HG03060 (cell line): Measurements from ENCODE around the gene GALNT18.
"Not testable (repeated sequence)": the region's sequence is repeated elsewhere in the genome, so short reads cannot be mapped to it uniquely, and the experiment has no call there.

Experiments used
- ATAC-seq: cut with Tn5 transposase; IDR thresholded peaks from one replicate; pipeline ENCODE4 v1.9.1; 2021; ENCODE audit warnings: low read depth, moderate number of reproducible peaks; ENCODE audit not compliant: unreplicated experiment

The GALNT18 gene

DNA sequence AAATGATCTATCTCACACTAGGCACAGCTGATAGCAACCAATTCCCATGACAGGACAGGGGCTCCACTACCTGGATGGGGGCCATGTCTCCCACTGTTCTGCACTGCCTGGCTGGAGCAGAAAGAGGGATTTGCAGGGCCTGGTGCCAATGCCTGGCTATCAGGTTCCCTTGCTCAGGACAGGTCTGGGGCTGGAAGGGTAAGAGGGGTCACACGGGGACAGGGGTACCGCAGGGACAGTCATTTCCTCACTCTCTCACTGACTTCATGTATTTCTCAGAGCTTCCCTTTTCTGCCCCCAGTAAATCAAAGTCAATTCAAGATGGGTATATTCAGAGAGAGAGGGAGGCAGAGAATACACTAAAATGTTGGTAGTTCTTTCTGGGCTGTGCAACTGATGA lies 149.7 kb downstream of the GALNT18 start:
- ATAC-seq, result no peak

DNA sequence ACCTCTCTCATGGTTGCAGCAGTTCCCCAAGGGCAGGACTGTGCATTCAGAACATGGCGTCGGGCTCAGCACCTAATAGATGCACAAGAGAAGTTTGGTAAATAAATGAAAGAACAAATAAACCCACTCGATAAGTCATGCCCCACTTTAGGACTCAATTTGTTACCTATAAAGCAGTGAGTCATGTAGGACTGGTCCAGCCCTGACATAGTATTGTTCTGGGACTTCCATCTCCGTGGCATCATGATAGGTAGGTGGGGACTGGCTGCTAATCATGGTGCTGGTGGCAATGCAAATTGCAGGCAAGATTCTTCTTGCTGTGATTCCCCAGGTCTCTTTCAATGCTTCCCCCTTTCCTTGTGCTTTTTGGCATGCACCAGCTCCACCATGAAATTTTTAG lies 150.6 kb downstream of the GALNT18 start:
- ATAC-seq, result no peak

DNA sequence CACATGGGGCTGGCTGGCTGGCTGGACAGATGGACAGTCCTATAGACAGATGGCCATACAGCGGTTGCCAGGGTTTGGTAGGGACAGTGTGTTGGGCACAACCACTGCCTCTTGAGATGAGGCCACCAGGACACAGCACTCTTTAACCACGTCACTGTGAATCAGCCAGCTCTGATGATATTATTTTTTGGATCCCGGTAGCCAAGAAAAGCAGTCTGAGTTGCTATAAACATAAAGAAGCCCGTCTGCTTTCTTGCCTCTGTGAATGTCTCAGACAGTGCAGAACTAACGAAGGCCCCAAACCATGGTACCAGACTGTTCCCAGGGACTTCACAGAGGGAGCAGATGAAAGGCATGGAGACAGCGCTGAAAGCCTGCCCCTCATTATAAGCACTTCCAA lies 152.9 kb downstream of the GALNT18 start:
- no peak for ATAC-seq

DNA sequence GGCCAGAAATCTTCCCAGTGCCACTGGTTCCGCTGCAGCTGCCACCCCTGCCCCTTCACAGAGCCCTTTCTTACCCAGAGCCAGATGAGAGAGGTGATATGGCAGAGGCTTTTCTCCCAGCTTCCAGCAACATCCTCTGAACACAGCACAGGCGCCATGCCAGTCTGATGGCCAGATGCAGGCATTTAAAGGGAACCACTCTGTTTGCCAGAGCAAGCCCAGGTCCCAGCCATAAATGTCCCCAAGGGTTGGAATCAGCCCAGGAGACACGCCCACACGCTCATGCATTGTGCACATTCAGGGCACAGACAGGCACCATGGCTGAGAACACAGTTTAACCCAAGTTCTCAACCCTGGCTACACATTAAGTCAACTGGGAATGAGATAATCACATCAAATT lies 154.5 kb downstream of the GALNT18 start:
- no peak for ATAC-seq

DNA sequence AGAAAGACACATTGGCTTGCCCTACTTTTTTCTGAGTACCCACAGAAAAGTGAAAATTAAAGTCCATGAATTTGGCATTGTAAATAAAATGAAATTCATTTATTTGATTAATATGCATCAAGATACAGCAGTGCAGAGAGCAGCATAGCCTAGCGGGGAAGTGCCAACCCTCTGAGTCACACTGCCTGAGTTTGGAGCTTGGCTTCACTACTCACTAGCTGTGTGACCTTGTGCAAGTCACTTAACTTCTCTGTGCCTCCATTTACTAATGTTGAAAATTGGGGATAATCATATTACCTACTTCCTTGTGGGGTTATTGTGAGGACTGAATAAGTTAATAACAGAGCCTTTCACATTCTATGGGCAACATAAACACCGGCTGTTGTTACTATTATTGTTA lies 157.2 kb downstream of the GALNT18 start:
- no peak for ATAC-seq

DNA sequence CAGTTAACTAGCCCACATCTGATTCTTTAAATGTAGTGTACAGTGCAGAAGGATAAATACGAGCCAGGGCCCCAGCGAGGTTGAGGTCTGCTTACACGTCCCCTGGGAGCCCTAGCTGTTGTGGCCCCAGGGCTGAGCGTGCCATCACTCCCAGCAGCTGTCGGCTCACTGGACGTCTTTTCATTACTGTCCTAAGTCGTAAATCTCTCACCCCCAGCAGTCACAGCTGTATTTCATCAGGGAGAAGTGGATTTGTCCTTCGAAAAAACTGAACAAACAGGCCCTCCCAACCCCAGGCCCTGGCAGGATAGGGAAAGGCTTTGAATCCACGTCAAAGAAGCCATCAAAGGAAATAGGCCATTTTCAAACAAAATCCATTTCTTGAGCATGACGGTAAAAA lies 158.4 kb downstream of the GALNT18 start:
- no peak for ATAC-seq

DNA sequence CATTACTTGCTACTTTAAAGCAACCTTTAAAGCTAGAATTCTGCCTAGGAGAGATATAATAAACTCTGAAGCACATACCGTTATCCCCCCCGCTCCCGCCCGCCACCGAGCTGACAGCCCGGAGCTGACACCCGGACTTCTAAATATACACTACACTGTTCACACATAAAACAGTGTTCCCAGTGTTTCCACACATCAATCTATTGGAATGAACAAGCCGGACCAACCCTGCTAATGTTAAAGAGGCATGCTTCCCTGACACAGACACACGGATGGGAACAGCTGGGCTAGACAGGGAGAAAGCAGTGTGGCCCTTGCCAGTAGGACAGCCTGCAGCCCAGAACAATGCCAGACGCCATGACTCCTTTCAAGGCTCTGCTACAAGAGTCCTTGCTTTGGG lies 160.3 kb downstream of the GALNT18 start:
- no peak for ATAC-seq

DNA sequence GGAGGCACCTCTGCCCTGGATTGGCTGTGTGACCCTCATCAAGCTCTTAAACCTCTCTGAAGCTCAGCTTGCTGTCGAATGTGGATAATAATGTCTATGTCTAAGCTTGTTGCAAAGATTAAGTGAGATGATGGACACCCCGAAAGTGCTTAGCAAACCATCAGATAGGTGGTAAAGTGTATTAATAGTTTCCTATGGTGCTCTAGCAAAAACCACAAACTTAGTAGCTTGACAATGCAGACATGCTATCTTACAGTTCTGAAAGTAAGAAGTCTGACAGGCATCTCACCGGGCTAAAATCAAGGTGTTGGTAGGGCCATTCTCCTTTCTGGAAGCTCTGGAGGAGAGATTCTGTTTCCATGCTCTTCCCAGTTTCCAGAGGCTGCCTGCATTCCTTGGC lies 162.2 kb downstream of the GALNT18 start:
- no peak for ATAC-seq

DNA sequence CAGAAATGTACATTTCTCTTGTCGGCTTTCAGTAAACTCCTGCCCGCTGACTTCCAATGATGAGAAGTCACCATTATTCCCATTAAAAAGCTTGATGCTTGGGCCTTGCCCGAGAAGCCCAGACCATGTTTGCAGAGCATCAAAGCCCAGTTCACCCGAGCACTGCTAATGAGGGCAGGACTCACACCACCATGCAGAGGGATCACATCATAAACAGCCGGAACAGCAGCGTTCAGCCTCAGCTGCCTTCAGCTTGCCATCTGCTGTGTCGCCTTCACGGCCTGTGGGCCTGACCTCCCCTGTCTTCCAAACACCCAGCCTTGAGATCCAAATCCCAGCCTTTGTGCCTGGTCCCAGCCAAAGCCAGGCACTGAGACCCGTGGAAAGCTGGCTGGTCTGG lies 163.3 kb downstream of the GALNT18 start:
- no peak for ATAC-seq

DNA sequence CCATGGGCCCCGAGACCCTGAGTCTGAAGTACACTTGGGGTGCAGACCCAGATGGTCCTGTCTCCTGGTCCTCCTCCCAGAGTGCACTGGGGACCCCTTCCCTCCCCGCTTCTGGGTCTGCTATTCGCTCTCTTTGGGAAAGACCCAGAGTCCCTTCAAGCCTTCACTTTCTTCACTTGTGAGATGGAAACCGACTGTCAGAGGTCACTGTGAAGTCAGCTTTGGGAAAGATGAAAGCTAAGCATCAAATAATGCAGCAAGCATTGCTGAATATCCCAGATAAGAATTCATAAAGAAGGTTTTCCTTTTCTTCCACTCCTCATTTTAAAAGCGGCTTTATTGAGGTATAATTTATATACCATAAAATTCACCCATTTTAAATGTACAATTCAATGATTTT lies 163.8 kb downstream of the GALNT18 start:
- no peak for ATAC-seq

DNA sequence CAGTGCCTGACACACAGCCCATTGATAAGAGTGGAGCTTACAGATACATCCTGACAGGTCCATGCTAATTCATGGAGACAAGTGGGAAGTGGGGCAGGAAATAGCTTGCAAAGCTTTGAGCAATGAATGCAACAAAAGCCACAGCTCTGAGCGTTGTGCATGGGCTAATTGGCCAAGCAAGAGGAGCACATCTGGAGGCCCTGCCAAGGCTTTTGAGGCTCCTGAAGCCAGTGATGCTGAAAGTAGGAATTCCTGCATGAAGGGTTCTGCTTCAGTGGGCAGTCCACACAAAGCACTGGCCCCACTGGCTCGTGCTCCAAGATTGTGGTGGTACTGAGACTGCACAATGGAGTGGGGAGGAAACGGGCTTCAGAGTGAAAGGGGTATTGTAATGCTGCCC lies 164.9 kb downstream of the GALNT18 start:
- ATAC-seq, result no peak

DNA sequence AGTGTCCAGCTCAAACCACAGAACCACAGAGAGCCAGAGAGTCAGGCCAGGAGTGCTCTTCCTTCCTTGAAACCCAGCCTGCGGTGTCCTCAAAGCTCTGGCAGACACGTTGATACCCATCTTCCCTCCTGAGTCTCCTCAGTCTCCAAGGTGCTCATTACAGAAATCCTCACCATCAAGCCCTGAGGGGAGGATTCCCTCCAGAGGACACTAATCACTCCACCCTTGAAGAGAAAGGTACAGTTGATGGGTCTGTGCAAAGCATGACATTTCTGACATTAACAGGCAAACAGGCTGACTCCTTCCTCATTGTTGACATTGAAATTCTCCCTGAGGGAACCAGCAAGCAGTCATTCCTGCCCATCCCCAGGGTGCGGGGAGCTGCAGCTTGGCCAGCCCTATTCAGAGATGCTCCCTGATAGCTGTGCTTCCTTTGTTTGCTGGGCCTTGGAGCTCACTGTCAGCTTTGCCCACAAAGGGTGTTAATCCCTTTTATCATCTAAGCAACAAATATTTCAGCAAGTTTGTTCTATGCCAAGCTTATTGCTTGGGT lies 167.1 kb downstream of the GALNT18 start:
- ATAC-seq, result no peak

DNA sequence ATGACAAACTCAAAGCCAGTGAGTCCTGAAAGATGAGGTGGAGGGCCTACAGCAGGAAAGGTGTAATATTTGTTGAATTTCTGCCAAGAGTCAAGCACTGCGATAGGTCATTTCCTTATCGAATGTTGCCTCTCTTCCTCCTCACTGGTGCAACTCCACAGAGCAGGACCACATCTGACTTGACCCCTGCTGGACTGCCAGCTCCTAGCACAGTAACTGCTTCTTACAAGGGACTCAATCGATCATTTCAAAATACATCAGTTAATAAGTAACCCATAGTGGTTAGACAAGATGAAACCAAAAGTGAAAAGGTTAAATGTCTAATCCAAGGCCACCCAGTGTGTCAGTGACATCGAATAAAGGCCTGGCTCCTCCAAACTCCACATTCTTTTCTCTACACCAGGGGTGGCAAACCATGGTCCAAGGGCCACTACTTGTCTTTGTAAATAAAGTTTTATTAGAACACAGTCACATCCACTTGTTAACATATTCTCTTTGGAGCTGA lies 170.3 kb downstream of the GALNT18 start:
- peak; percentile 97 for ATAC-seq

DNA sequence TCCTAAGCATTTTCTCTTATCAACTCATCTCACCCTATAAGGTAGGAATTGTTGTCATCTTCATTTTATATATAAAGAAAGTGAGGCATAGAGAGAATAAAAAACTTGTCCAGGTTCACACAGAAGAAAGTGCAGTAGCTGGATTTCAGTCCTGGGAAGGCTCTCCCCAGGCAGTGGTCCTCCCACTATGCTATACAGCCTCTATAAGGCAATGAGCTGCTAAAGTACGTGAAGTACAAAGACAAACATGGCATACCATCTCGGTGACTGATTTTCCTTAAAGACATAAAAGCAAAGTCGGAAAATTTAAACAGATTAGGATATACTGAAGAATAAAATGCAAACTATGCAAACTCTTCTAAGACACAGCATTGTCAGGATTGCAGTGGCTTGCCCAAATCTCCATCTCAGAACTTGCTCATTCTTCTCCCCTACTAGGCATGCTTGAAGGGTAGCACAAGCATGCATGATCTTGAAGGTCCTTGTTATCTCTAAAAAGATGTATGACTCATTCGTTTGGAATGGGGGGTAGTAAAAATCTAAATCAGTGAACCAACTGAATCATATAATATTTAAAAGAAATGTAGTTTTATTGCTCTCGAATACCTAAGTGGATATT lies 171.0 kb downstream of the GALNT18 start:
- no peak for ATAC-seq

DNA sequence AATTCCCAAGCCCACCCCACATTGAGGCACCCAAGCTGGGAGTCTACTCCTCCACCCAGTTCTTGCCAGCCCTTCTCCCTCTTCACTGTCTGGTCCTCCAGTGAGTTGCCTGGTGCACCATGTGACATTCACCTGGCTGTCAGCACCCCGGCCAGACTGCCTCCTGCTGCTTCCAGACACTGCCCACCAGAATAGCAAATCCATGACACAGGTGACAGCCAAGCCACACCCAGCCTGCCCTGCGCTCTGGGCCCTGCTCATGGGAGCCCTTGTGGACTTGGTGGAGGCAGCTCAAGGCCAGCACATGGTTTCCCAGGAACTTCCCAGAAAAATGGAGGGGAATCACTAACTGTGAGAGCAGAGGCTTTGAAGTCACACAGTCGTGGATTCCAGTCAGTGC lies 172.5 kb downstream of the GALNT18 start:
- ATAC-seq, result no peak

DNA sequence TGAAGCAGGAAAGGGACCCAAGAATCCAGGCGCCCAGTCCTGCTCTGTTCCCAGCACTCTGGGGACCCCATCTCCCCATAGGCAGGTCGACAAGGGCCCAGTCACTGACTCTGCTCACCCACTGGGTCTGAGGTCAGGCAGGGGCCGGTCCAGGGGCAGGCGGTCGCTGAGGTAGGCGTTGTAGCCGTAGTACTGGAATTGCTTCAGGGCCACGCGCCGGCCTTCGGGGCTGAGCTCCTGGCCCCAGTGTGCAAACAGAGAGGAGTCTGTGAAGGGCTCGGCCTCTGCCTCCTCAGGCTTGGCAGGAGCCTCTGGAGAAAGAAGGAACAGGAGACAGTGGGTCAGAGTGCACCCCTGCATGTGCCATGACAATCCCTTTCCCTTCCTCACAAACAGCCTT lies 173.2 kb downstream of the GALNT18 start:
- ATAC-seq, result no peak

DNA sequence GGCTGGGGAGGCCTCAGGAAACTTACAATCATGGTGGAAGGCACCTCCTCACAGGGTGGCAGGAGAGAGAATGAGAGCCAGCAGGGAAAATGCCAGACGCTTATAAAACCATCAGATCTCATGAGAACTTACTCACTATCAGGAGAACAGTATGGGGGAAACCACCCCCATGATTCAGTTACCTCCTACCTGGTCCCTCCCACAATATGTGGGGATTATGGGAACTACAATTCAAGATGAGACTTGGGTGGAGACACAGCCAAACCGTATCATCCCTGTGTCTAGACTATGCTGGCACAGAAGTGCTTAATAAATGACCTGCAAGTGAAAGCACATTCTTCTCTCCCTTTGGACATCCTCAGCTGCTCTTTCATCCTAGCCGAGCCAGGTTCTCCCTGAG lies 174.2 kb downstream of the GALNT18 start:
- not testable (repeated sequence) for ATAC-seq

DNA sequence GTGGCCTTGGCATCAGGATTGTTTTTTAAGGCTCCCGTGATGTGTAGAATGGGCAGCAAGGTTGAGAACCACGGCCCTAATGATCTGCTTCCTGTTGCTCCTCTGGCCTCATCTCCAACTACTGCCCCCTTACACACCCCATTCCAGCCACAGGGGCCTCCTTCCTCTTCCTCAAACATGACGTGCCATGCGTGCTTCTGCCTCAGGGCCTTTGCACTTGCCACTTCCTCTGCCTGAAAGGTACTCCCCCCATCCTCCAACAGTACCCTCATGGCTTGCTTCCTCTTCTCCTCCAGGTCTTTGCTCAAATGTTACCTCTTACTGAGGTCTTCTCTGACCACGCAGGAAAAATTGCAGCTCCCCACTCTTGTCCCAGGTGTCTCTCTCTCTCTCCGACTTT lies 174.8 kb downstream of the GALNT18 start:
- no peak for ATAC-seq

DNA sequence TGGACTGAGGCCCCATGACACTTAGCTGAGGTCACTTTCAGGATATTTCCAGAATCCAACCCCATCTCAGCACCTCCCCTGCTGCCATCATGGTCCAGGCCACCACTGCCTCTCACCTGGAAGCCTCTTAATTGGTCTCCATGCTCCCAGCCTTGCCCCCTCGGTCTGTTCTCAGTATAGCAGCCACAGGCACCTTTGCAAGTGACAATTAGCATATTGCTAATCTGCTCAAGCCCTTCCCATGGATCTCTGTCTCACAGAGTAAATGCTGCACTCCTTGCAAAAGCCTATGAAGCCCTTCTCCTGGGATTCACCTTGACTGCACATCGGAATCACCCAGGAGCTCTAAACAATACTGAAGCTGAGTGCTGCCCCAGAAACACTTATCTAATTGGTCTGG lies 175.2 kb downstream of the GALNT18 start:
- ATAC-seq, result no peak

DNA sequence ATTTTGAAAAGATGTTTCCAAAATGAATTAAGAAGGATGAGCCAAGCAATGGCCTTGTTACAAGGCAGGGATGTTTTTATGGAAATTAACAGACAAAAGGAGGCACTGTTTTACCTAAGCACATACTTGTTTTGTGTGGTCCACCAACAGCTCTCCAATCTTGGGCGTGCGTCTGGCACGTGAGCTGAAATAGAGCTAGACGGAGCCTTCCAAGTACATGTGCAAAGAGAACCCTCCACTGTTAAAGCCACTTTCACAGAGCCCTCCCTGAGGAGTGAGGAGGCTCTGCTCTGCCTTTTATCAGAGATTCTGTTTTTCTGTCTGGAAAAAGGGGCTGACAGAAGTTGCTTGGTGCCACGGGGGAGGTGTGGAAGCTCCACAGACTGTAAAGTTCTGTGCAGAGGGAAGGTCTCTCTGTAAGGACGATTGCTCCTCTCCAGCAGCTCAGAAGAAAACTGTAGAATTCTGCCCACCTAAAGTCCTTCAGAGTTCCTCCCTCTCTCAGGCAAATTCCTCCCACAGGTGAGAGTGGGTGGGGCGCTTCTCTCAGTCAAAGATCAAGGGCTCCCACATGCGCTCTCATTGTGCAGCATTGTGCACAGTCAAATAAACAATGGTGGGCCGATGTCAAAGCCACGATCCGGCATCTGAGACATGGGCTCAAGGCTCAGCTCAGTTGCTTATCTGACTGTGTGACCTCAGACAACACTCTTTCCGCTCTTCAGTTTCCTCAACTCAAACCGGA lies 176.2 kb downstream of the GALNT18 start:
- no peak for ATAC-seq

DNA sequence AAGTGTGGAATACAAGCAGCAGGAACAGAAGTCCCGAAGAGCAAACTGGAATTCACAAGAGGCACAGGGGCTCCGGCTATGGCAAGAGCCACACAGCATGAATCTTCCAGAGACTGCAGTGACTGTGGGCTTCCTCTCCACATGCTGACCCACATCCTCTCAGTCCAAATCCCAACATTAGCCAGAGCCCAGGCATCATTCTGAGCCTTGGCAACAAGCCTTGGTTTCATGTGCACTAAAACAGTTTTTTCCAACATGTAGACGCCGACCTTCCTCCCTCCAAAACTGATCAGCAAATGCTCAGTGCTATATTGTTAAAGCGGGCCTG lies 177.0 kb downstream of the GALNT18 start:
- ATAC-seq, result no peak
